GM18519 (cell line): ENCODE data around the gene GRHL1.

Experiments
- ATAC-seq: cut with Tn5 transposase; IDR thresholded peaks from one replicate; pipeline ENCODE4 v1.9.1; 2021; ENCODE audit warnings: mild to moderate bottlenecking, moderate library complexity; ENCODE audit not compliant: unreplicated experiment, low FRiP score

Gene GRHL1

GRCh38 chr2:10035053-10035422 is 83.5 kb downstream of the GRHL1 start:
- ATAC-seq = no peak

GRCh38 chr2:10035633-10036032 is 84.1 kb downstream of the GRHL1 start:
- no peak for ATAC-seq

- no peak for ATAC-seq
Measured at GRCh38 chr2:10036095-10036884, 84.8 kb downstream of the GRHL1 start.

DNA sequence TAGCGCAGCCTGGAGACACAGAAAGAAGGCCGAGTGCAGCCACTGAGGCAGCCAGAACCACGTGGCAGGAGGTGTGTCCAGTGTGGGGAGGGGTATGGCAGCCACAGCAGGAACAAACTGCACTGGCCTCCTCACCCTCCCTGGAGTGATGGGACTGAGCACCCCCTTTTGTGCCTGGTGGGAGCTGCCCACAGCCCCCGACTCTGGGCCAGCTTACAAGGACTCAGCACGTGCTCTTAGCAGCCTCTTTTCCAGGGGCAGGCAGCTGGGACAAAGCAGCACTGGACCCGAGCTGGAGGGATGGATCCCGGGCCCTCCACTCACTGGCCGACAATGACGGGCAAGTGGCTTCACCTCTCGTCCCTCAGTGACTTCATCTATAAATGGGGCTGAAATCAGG is 86.6 kb downstream of the GRHL1 start:
- no peak for ATAC-seq

DNA sequence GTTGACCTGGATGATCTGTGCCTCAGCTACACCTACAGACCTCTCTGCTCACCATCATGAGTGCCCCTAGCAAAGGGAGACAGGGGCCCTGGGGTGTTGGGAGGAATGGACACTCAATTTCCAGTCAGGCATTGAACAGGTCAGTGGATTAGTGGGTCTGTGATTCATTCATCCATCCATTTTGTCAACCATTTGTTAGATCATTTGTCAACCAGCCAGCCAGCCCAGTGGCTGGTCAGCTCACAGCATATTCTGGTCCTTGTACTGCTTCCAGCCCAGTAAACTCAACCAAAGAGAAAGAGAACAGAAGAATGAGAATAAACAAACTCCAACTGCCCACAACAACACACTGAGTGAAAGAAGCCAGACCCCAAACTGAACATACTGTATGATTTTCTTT is 87.2 kb downstream of the GRHL1 start:
- ATAC-seq = no peak

GRCh38 chr2:10039658-10040410 is 88.3 kb downstream of the GRHL1 start:
- no peak for ATAC-seq

DNA sequence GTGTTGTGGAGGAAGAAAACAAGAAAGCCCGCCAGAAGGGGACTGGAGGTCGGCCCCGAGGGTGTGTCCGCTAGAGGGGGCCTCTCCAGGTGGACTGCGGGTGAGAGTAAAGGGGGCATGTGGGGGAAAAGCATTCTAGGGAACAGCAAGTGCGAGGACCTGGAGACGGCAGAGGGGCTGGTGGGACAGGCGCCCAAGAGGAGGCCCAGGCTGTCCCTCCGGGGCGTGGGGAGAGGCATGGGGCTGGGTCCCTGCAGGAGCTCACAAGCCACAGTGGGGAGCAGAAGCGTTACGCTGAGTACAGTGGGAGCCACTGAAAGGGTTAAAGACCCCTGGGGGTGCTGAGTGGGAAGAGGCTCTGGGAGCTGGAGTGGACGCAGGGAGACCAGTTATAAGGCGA is 90.2 kb downstream of the GRHL1 start:
- no peak for ATAC-seq

DNA sequence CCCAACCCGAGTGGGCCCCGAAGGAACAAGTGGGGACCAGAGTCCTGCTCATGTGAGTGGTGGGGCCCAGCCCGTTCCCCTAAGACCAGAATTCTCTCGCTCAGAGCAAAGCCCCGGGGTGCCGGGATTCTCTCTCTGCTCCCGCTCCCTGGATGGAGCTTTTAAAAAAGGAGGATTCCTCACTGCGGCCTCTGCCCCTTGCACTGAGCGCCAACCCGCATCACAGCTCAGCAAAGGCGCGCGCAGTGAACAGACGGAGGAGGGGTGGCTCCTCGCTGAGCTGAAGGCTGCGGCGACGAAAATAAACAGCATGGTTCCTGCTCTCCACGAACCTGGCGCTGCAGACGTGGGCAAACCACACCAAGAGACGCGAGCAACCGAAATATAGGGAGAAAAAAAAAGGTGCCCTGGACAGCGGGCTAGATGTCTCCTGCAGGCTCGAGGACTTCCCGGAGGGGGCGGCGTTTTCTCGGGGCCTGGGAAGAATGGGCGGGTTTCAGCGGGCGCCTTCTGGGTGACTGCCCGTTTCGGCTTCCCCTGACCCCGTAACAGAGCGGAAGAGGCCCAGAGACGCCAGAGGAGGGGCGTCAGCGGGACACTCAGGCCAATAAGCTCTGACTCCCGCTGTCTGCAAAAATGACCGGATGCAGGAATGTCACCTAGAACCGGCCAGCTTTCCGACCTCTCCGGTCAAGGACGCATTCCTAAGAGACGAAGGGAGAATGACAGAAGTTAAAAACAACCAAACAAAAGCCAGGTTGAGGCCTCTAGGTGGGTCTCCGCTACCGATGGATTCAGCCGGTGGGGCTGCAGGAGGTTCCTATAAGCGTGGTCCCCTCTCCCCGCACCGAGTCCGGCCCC is 91.0 kb downstream of the GRHL1 start:
- ATAC-seq = no peak

GRCh38 chr2:10043256-10043905 is 91.9 kb downstream of the GRHL1 start, which contains the start of gene KLF11:
Gene KLF11, plus strand, starts transcription at chr2:10043550. Its CDS starts 167 bp downstream, at chr2:10043717.
- ATAC-seq = peak; percentile 60

DNA sequence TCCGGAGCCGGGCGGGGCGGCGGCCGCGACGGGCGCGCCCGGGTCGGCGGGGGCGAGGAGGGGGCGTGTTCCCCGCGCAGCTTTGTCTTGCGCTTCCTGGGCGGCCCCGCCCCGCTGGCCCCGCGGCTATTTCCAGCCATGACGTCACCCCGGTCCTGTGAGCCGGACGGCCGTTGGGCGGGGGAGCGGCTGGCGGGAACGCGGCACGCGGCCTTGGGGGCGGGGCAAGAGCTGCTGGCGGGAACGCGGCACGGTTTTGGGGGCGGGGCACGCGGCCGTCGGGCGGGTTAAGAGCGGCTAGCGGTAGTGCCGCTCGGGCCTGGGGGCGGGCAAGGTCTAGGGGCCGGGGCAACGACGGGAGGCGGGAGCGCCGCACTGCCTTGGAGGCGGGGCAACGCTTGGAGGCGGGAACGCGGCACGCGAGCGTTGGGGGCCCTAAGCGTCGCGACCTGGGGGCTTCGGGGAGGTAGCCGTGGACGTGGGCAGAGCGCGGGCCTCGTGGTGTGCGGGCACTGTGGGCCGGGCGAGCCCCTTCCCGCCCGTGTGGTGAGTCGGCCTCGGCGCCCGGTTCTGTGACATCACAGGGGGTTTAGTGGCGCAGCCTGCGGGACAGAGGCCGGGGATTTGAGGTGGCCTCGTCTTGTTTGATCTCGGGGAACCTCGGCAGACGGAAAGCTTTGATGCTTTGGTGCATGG is 92.6 kb downstream of the GRHL1 start:
- no peak for ATAC-seq

GRCh38 chr2:10045561-10046355 is 94.3 kb downstream of the GRHL1 start:
- ATAC-seq = no peak

- ATAC-seq = no peak
Measured at GRCh38 chr2:10046931-10047330, 95.4 kb downstream of the GRHL1 start.

- ATAC-seq = no peak
Measured at GRCh38 chr2:10047616-10048500, 96.4 kb downstream of the GRHL1 start.

DNA sequence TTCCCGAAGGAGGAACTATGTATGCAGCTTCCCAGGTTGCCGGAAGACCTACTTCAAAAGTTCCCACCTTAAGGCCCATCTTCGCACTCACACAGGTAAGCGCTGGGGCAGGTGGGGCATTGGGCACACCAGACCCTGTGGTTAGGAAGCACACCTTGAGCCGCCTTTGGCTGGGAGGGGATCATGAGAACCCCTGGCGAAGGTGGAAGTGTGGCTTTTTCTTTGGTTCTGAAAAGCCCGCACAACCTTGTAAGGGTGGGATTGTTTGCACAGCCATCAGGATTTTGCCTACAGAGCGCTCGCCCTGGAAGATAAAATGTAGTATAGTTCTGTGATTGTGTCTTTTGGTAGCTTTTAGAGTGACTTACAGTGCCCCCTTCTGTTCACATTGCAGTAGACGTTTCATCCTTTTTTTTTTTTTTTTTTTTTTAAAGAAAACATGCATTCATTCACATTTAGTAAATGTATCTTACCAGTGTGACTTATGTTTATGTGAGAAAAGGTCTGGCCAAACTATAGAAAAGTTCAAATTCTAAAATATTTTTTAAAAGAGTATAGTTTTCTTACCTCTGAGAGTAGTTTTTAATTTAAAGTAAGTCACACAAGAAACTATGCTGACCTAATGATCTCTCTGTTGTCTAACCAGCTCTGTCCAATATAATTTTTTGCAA is 97.1 kb downstream of the GRHL1 start:
- no peak for ATAC-seq
